CD8-positive, alpha-beta memory T cell (primary cell): ENCODE data around the gene TREH. TPM values are rescaled to one million over a fixed set of nuclear protein-coding genes. Genes with fewer than 3 reads are reported as not detected.

Source experiments
- CTCF ChIA-PET: fragments of 350-600 bp; sonication (Branson Sonifier 250); formaldehyde crosslinking; loops from one replicate; lab custom pipeline; 2021; ENCODE audit warnings: antibody characterized with exemption; lab: Charles Lee
- POLR2A ChIA-PET: fragments of 350-600 bp; sonication (Branson Sonifier 250); formaldehyde crosslinking; loops from one replicate; lab custom pipeline; 2021; ENCODE audit warnings: antibody characterized with exemption; lab: Charles Lee
- DNase-seq, 5 donors: peaks; one replicate each; pipeline versions ENCODE4 v3.0.0 to v3.0.0-alpha.2; 2020 to 2022; ENCODE audit warnings: mixed read lengths in 1 of 5
- H3K27ac ChIP-seq: one replicate; pipeline ENCODE4 v1.7.0; 2013; ENCODE audit warnings: low read depth, mild to moderate bottlenecking, low read length, moderate library complexity
- H3K27me3 ChIP-seq: 2 replicates; pipeline ENCODE4 v1.7.0; 2013; ENCODE audit warnings: low read length, mild to moderate bottlenecking; ENCODE audit not compliant: insufficient read depth, poor library complexity, severe bottlenecking
- H3K36me3 ChIP-seq: 2 replicates; pipeline ENCODE4 v1.7.0; 2013; ENCODE audit warnings: mild to moderate bottlenecking, low read length, moderate library complexity; ENCODE audit not compliant: insufficient read depth
- H3K4me1 ChIP-seq: 2 replicates; pipeline ENCODE4 v1.7.0; 2013; ENCODE audit warnings: mild to moderate bottlenecking, low read length, moderate library complexity; ENCODE audit not compliant: insufficient read depth
- H3K4me3 ChIP-seq: 2 replicates; pipeline ENCODE4 v1.7.0; 2013; ENCODE audit warnings: mild to moderate bottlenecking, low read length
- H3K9me3 ChIP-seq: 2 replicates; pipeline ENCODE4 v1.7.0; 2013; ENCODE audit warnings: mild to moderate bottlenecking, low read length
- H3K27ac Mint-ChIP-seq, 8 donors: one replicate each; pipeline ENCODE4 v1.8.0; 2020 to 2021; ENCODE audit warnings: mixed read lengths in 8 of 8, mild to moderate bottlenecking in 6 of 8, inconsistent platforms in 3 of 8, moderate library complexity in 3 of 8
- H3K27me3 Mint-ChIP-seq, 2 donors: one replicate each; pipeline ENCODE4 v1.8.0; 2020 to 2021; ENCODE audit warnings: mixed read lengths in 2 of 2, mild to moderate bottlenecking in 1 of 2, moderate library complexity in 1 of 2
- H3K36me3 Mint-ChIP-seq, 3 donors: one replicate each; pipeline ENCODE4 v1.8.0; 2020 to 2021; ENCODE audit warnings: mixed read lengths in 3 of 3, inconsistent platforms in 1 of 3, mild to moderate bottlenecking in 1 of 3
- H3K4me1 Mint-ChIP-seq, 3 donors: one replicate each; pipeline ENCODE4 v1.8.0; 2020 to 2021; ENCODE audit warnings: mixed read lengths in 3 of 3, inconsistent platforms in 1 of 3, mild to moderate bottlenecking in 1 of 3
- H3K4me3 Mint-ChIP-seq, 7 donors: one replicate each; pipeline ENCODE4 v1.8.0; 2020 to 2021; ENCODE audit warnings: mixed read lengths in 7 of 7, mild to moderate bottlenecking in 6 of 7, moderate library complexity in 4 of 7, inconsistent platforms in 2 of 7
- H3K9me3 Mint-ChIP-seq, 5 donors: one replicate each; pipeline ENCODE4 v1.8.0; 2020 to 2022; ENCODE audit warnings: mixed read lengths in 5 of 5, mild to moderate bottlenecking in 3 of 5, moderate library complexity in 2 of 5, inconsistent platforms in 1 of 5
- polyA plus RNA-seq: library from polyadenylated mRNA; unstranded; fragments of 300-500 nt; fragmentation: Illumina TruSeq; gene quantifications from one replicate; pipeline ENCODE4 v1.2.3, GENCODE V29; 2021
- total RNA-seq, 2 experiments: library from RNA; stranded (reverse); gene quantifications; one replicate each; pipeline ENCODE4 v1.2.3, GENCODE V29; 2021

TREH gene
- total and polyA plus RNA-seq, 3 experiments from 2014 or later = not detected

GRCh38 chr11:118641397-118642019 lies 37.9 kb downstream of the TREH start:
- ChIA-PET CTCF (interaction anchor here (1.4 kb wide), 1 partner anchor 19 kb away, joined by 3 read pairs; no protein-coding TSS in a partner anchor), POLR2A (no interaction called here)
- no peaks in the 10 kb centered on the region for H3K36me3 Mint-ChIP-seq

DNA sequence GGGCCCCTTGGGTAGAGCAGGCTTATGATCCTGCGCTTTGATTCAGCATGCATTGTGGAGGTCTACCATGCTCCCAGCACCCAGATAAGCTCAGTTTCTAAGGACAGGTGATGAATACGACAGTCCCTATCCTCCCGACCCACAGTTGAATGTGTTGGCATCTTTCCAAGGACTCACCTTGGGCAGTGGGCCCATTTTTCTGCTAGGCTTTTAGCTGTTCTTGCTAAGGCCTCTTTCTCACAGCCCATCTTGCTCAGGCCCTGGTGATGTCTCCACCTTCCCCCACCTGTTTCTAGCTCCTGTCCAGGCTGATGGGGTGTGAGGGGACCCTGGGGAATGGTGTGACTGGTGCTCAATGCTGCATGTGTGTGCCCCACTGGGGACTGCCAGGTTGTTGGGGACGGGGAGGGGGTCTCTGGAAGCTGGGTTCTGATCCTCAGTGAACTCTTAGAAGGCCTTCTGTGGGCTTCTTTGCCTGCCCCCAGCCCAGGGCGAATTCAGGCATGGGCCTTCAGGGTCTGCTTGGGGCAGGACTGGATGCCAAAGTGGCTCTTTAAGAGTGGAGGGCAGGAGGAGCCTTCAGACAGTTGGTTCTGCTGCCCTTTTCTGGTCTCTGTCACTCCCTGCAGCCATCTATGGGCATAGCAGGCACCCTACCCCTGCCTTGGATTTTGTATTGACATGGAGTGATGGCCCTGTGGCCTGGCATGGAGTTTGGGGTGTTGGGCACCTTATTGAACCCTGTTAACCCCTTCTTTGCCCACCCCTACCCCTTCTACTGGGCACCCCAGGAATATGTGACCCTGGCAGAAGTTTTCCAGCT lies 38.9 kb downstream of the TREH start:
- Histone ChIP-seq H3K27me3 (no peaks in the 10 kb centered on the region), H3K27ac (no peak overlapping the region), H3K4me1 (no peaks in the 10 kb centered on the region), H3K4me3 (no peak overlapping the region), H3K36me3 (no peaks in the 10 kb centered on the region), H3K9me3 (no peaks in the 10 kb centered on the region)
- no peak overlapping the region for H3K27ac Mint-ChIP-seq
- peaks cover 0 to 1% of the 10 kb centered on the region in 2 donors for H3K27me3 Mint-ChIP-seq
- no peak overlapping the region for H3K4me3 Mint-ChIP-seq
- DNase-seq = no peak
- H3K36me3 Mint-ChIP-seq = no peaks in the 10 kb centered on the region
- CTCF ChIA-PET = interaction anchor here (1.2 kb wide), 1 partner anchor 49 kb away, joined by 3 read pairs; no protein-coding TSS in a partner anchor
- no peaks in the 10 kb centered on the region for H3K4me1 Mint-ChIP-seq
- POLR2A ChIA-PET = no interaction called here
- H3K9me3 Mint-ChIP-seq = no peaks in the 10 kb centered on the region

More at GRCh38 chr11:118641397-118642019, 37.9 kb downstream of the TREH start:
- Mint-ChIP-seq H3K27me3 (peaks cover 0 to 1% of the 10 kb centered on the region in 2 donors), H3K9me3 (no peaks in the 10 kb centered on the region), H3K4me1 (no peaks in the 10 kb centered on the region), H3K4me3 (no peak overlapping the region), H3K27ac (no peak overlapping the region)
- no peak overlapping the region for H3K4me3 ChIP-seq
- no peaks in the 10 kb centered on the region for H3K27me3 ChIP-seq
- DNase-seq = no peak
- H3K36me3 ChIP-seq = no peaks in the 10 kb centered on the region
- no peaks in the 10 kb centered on the region for H3K9me3 ChIP-seq
- H3K27ac ChIP-seq = no peak overlapping the region
- no peaks in the 10 kb centered on the region for H3K4me1 ChIP-seq

- Histone ChIP-seq H3K9me3 (no peaks in the 10 kb centered on the region), H3K4me1 (no peaks in the 10 kb centered on the region), H3K4me3 (no peak overlapping the region), H3K27me3 (no peaks in the 10 kb centered on the region), H3K27ac (no peak overlapping the region), H3K36me3 (no peaks in the 10 kb centered on the region)
- no peaks in the 10 kb centered on the region for H3K36me3 Mint-ChIP-seq
- DNase-seq = no peak
- no peaks in the 10 kb centered on the region for H3K9me3 Mint-ChIP-seq
- H3K4me3 Mint-ChIP-seq = no peak overlapping the region
- ChIA-PET CTCF (interaction anchor here (1.2 kb wide), 1 partner anchor 50 kb away, joined by 3 read pairs; no protein-coding TSS in a partner anchor), POLR2A (no interaction called here)
- H3K27ac Mint-ChIP-seq = peak overlapping the region in 2 of 8 donors; percentile 43 to 66
- no peaks in the 10 kb centered on the region for H3K4me1 Mint-ChIP-seq
- peaks cover 0 to 1% of the 10 kb centered on the region in 2 donors for H3K27me3 Mint-ChIP-seq
Measured at GRCh38 chr11:118639899-118640298, 39.6 kb downstream of the TREH start.

DNA sequence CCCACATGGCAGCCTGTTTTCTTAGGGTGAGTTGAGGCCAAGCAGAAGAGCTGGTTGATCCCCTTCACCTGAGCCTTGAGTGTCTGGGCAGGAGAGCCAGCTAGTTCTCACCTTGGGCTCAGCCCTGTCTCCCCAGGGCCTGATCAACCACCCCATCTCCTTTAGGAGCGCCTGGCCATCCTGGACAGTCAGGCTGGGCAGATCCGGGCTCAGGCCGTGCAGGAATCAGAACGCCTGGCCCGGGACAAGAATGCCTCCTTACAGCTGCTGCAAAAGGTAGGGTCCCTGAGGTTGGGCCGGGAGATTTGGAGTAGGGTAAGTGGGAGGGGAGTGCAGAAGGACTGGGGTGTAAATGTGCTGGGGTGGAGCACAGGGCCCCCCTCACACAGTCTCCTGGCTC lies 40.7 kb downstream of the TREH start:
- CTCF ChIA-PET = no interaction called here
- no peak for DNase-seq
- H3K9me3 ChIP-seq = no peaks in the 10 kb centered on the region
- no peaks in the 10 kb centered on the region for H3K4me1 ChIP-seq
- POLR2A ChIA-PET = no interaction called here
- Mint-ChIP-seq H3K36me3 (no peaks in the 10 kb centered on the region), H3K9me3 (no peaks in the 10 kb centered on the region), H3K27me3 (peaks cover 0 to 1% of the 10 kb centered on the region in 2 donors), H3K4me1 (peaks cover 0 to 4% (median 0%) of the 10 kb centered on the region in 3 donors), H3K4me3 (no peak overlapping the region), H3K27ac (no peak overlapping the region)
- H3K4me3 ChIP-seq = no peak overlapping the region
- H3K36me3 ChIP-seq = no peaks in the 10 kb centered on the region
- no peaks in the 10 kb centered on the region for H3K27me3 ChIP-seq
- no peak overlapping the region for H3K27ac ChIP-seq

DNA sequence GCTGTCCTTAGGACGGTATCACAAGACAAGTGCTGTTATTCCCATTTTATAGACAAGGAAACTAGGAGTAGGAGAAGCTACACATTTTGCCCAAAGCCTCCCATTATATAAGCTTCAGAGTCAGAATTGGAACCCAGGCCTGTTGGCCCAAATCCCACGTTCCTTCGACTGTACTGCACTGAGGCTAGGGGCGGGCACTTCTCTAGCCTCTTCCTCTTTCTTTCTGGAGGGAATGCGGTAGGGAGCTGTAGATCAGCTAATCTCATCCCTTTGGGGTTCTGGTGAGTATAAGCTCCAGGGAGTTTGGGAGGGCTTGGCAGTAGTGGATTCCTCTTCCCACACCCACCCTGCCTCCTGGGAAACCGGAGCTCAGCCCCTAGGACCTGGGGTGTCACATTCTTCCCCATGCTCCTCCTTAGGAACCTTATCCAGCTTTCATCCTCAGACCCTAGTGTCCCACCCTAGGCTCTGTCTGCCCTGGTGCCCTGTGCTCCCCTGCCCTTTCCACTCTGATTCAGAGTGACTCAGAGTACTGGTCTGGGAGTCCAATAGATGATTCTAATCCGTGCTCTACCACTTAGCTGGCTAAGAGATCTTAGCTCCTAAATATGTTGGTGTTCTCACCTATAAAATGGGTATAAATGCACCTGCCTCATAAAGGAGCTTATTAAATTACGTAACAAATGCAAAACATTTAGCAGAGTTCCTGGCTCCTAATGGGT lies 42.7 kb downstream of the TREH start:
- CTCF ChIA-PET = interaction anchor here (0.7 to 1.1 kb wide), 4 partner anchors 23 to 465 kb away, joined by 3 to 4 read pairs (median 3); partner anchors contain the start of gene UPK2
- Histone ChIP-seq H3K4me3 (no peak overlapping the region), H3K36me3 (no peaks in the 10 kb centered on the region), H3K9me3 (no peaks in the 10 kb centered on the region), H3K27me3 (no peaks in the 10 kb centered on the region), H3K4me1 (no peaks in the 10 kb centered on the region), H3K27ac (no peak overlapping the region)
- Mint-ChIP-seq H3K4me1 (peaks cover 0 to 4% (median 0%) of the 10 kb centered on the region in 3 donors), H3K4me3 (peak overlapping the region in 1 of 7 donors; percentile 3), H3K27me3 (peaks cover 0 to 1% of the 10 kb centered on the region in 2 donors), H3K36me3 (no peaks in the 10 kb centered on the region), H3K27ac (no peak overlapping the region), H3K9me3 (no peaks in the 10 kb centered on the region)
- no peak for DNase-seq
- POLR2A ChIA-PET = no interaction called here

GRCh38 chr11:118635642-118636041 lies 43.8 kb downstream of the TREH start:
- Mint-ChIP-seq H3K9me3 (no peaks in the 10 kb centered on the region), H3K36me3 (no peaks in the 10 kb centered on the region), H3K27me3 (peaks cover 0 to 1% of the 10 kb centered on the region in 2 donors), H3K27ac (no peak overlapping the region), H3K4me1 (peaks cover 0 to 4% (median 0%) of the 10 kb centered on the region in 3 donors), H3K4me3 (no peak overlapping the region)
- Histone ChIP-seq H3K9me3 (no peaks in the 10 kb centered on the region), H3K4me3 (no peak overlapping the region), H3K27ac (no peak overlapping the region), H3K36me3 (no peaks in the 10 kb centered on the region), H3K4me1 (no peaks in the 10 kb centered on the region), H3K27me3 (no peaks in the 10 kb centered on the region)
- no peak for DNase-seq
- ChIA-PET POLR2A (no interaction called here), CTCF (interaction anchor here (1.1 kb wide), 1 partner anchor 25 kb away, joined by 3 read pairs; no protein-coding TSS in a partner anchor)

GRCh38 chr11:118635237-118635591 lies 44.2 kb downstream of the TREH start:
- Mint-ChIP-seq H3K9me3 (no peaks in the 10 kb centered on the region), H3K36me3 (no peaks in the 10 kb centered on the region), H3K27me3 (peaks cover 0 to 1% of the 10 kb centered on the region in 2 donors), H3K4me1 (peaks cover 0 to 4% (median 0%) of the 10 kb centered on the region in 3 donors), H3K4me3 (no peak overlapping the region), H3K27ac (no peak overlapping the region)
- no peaks in the 10 kb centered on the region for H3K9me3 ChIP-seq
- no peak for DNase-seq
- no peaks in the 10 kb centered on the region for H3K36me3 ChIP-seq
- H3K4me3 ChIP-seq = no peak overlapping the region
- CTCF ChIA-PET = interaction anchor here (1.1 kb wide), 1 partner anchor 25 kb away, joined by 3 read pairs; no protein-coding TSS in a partner anchor
- no peak overlapping the region for H3K27ac ChIP-seq
- no peaks in the 10 kb centered on the region for H3K27me3 ChIP-seq
- no peaks in the 10 kb centered on the region for H3K4me1 ChIP-seq
- POLR2A ChIA-PET = no interaction called here
